ENCODE measurements around the gene RAF1. TPM values are rescaled to one million over a fixed set of nuclear protein-coding genes. Genes with fewer than 3 reads are reported as not detected.

The RAF1 gene
- total RNA-seq, 1 experiment from 2014 or later, result 64.3 TPM

GRCh38 chr3:12670365-12671119 lies 6.6 kb upstream of the RAF1 start:
- ChIA-PET RAD21 (ENCODE audit: low non-redundant PET in 1 of 2, low total read pairs in 2 of 2, uncharacterized antibody in 2 of 2, unreplicated experiment in 2 of 2) (no interaction called here), CTCF (no interaction called here), POLR2A (no interaction called here)
- Histone ChIP-seq H3K4me2 (ENCODE audit: low read length) (no peak overlapping the region), H3K27ac (ENCODE audit: low read depth, low read length) (no peak overlapping the region), H2AFZ (ENCODE audit: low read depth, low read length, poor library complexity, severe bottlenecking) (no peak overlapping the region), H3K79me2 (ENCODE audit: insufficient read depth, low read length) (no peaks in the 10 kb centered on the region), H3K9ac (ENCODE audit: low read length) (no peak overlapping the region), H3K27me3 (ENCODE audit: insufficient read depth, low read length) (no peaks in the 10 kb centered on the region), H3K36me3 (ENCODE audit: control insufficient read depth in 1 of 2, insufficient read depth in 2 of 2, low read length in 2 of 2) (no peaks in the 10 kb centered on the region), H3K4me1 (ENCODE audit: control insufficient read depth in 1 of 2, insufficient read depth in 2 of 2, low read length in 2 of 2) (peaks cover 0 to 3% of the 10 kb centered on the region in 2 experiments; a peak in 1 of 4 replicates), H4K20me1 (ENCODE audit: insufficient read depth) (no peaks in the 10 kb centered on the region), H3K9me2 (ENCODE audit: insufficient read depth) (no peaks in the 10 kb centered on the region), H3K9me3 (ENCODE audit: control insufficient read depth in 1 of 2, insufficient read depth in 1 of 2, low read depth in 1 of 2, low read length in 2 of 2) (no peaks in the 10 kb centered on the region), H3K4me3 (replicated peaks in 1 of 2; ENCODE audit: low read depth in 1 of 2, low read length in 2 of 2) (no peak overlapping the region)
- no peak for DNase-seq (ENCODE audit: low read depth, low spot score)
- no TSS peak for BruUV-seq (replicated peaks)
- intact Hi-C loops (cut with micrococcal nuclease), result no loop called here
- TF ChIP-seq ZNF274 (IDR thresholded peaks at IDR 0.05; ENCODE audit: low read depth, low read length) (no peak), YY1 (IDR thresholded peaks at IDR 0.05; ENCODE audit: extremely low read depth, insufficient replicate concordance, low read depth, low read length) (no peak), RAD21 (IDR thresholded peaks at IDR 0.05; ENCODE audit: low read depth) (no peak), FOSL1 (IDR thresholded peaks at IDR 0.05; ENCODE audit: low read depth) (no peak), POLR2AphosphoS5 (IDR thresholded peaks at IDR 0.05; ENCODE audit: low read depth, low read length) (no peak), ZBTB33 (IDR thresholded peaks at IDR 0.05; ENCODE audit: extremely low read depth, insufficient replicate concordance, low read length) (no peak), EZH2phosphoT487 (IDR thresholded peaks at IDR 0.05; ENCODE audit: borderline replicate concordance) (no peak), SP1 (IDR thresholded peaks at IDR 0.05; ENCODE audit: low read depth) (no peak), CEBPB (IDR thresholded peaks at IDR 0.05; ENCODE audit: low read depth) (no peak), SRF (IDR thresholded peaks at IDR 0.05; ENCODE audit: low read depth) (no peak), ZFX (IDR thresholded peaks at IDR 0.05) (no peak), EZH2 (IDR thresholded peaks at IDR 0.05) (no peak), ELF1 (IDR thresholded peaks at IDR 0.05; ENCODE audit: borderline replicate concordance, low read depth) (no peak), SIN3A (IDR thresholded peaks at IDR 0.05; ENCODE audit: low read depth) (no peak), TCF7L2 (IDR thresholded peaks at IDR 0.05; ENCODE audit: borderline replicate concordance, extremely low read depth, insufficient read depth, insufficient read length) (no peak)
- TF ChIP-seq, protein P1, sequence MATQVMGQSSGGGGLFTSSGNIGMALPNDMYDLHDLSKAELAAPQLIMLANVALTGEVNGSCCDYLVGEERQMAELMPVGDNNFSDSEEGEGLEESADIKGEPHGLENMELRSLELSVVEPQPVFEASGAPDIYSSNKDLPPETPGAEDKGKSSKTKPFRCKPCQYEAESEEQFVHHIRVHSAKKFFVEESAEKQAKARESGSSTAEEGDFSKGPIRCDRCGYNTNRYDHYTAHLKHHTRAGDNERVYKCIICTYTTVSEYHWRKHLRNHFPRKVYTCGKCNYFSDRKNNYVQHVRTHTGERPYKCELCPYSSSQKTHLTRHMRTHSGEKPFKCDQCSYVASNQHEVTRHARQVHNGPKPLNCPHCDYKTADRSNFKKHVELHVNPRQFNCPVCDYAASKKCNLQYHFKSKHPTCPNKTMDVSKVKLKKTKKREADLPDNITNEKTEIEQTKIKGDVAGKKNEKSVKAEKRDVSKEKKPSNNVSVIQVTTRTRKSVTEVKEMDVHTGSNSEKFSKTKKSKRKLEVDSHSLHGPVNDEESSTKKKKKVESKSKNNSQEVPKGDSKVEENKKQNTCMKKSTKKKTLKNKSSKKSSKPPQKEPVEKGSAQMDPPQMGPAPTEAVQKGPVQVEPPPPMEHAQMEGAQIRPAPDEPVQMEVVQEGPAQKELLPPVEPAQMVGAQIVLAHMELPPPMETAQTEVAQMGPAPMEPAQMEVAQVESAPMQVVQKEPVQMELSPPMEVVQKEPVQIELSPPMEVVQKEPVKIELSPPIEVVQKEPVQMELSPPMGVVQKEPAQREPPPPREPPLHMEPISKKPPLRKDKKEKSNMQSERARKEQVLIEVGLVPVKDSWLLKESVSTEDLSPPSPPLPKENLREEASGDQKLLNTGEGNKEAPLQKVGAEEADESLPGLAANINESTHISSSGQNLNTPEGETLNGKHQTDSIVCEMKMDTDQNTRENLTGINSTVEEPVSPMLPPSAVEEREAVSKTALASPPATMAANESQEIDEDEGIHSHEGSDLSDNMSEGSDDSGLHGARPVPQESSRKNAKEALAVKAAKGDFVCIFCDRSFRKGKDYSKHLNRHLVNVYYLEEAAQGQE (IDR thresholded peaks at IDR 0.05; ENCODE audit: low read depth), result no peak
- TF ChIP-seq, protein P2, sequence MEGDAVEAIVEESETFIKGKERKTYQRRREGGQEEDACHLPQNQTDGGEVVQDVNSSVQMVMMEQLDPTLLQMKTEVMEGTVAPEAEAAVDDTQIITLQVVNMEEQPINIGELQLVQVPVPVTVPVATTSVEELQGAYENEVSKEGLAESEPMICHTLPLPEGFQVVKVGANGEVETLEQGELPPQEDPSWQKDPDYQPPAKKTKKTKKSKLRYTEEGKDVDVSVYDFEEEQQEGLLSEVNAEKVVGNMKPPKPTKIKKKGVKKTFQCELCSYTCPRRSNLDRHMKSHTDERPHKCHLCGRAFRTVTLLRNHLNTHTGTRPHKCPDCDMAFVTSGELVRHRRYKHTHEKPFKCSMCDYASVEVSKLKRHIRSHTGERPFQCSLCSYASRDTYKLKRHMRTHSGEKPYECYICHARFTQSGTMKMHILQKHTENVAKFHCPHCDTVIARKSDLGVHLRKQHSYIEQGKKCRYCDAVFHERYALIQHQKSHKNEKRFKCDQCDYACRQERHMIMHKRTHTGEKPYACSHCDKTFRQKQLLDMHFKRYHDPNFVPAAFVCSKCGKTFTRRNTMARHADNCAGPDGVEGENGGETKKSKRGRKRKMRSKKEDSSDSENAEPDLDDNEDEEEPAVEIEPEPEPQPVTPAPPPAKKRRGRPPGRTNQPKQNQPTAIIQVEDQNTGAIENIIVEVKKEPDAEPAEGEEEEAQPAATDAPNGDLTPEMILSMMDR (IDR thresholded peaks at IDR 0.05 in 2 of 3, conservative IDR thresholded peaks at IDR 0.05 in 1 of 3; ENCODE audit: borderline replicate concordance in 1 of 3, insufficient read depth in 1 of 3, low read depth in 2 of 3, low read length in 2 of 3), result no peak
- TF ChIP-seq, protein P3, sequence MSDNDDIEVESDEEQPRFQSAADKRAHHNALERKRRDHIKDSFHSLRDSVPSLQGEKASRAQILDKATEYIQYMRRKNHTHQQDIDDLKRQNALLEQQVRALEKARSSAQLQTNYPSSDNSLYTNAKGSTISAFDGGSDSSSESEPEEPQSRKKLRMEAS (IDR thresholded peaks at IDR 0.05), result no peak
- TF ChIP-seq, protein P4, sequence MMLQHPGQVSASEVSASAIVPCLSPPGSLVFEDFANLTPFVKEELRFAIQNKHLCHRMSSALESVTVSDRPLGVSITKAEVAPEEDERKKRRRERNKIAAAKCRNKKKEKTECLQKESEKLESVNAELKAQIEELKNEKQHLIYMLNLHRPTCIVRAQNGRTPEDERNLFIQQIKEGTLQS (IDR thresholded peaks at IDR 0.05), result no peak
- 0 out of 2 replicates have a peak, but pooled peaks have one; percentile 36 for ATAC-seq
